ENCODE data around the gene DYNC1I1.

The DYNC1I1 gene

DNA sequence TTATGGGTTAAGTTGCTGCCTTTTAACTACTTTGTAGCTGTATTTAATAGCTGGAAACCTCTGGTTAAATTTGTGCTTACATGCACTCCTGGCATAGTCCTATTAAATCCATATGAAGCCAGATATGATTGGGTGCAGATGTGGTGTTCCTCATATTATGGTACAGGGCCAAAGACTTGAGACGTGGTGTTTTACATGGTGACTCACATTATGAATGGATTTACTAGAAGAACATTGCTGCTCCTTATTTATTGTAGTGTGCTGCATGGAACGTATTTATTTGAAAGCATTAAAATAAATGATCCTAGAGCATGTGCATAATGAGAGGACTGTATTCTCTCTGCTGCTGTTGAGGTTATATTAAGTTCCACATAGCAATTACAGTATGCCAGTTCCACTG is 325.5 kb downstream of the DYNC1I1 start:
- DNase-seq, result no peak

DNA sequence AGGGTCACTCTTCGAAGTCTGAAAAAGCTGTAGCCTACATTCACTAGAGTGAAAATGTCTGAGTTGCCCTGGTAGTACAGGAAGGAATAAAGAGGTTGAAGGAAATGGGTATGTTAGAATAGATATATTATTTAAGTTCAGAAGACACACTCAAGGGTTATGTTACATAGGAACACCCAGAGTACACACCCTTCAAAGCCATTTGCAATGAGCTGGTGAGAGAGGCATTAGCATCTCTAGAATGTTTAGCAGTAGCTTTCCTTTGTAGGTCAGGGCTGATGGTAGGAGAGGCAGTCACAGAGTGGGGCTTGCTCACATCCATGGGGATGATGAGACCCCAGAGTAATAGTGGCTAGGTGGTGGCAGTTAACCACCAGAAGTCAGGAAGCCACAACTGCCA is 328.4 kb downstream of the DYNC1I1 start:
- no peak for DNase-seq

GRCh38 chr7:96102096-96102811 is 329.9 kb downstream of the DYNC1I1 start:
- DNase-seq, result no peak

DNA sequence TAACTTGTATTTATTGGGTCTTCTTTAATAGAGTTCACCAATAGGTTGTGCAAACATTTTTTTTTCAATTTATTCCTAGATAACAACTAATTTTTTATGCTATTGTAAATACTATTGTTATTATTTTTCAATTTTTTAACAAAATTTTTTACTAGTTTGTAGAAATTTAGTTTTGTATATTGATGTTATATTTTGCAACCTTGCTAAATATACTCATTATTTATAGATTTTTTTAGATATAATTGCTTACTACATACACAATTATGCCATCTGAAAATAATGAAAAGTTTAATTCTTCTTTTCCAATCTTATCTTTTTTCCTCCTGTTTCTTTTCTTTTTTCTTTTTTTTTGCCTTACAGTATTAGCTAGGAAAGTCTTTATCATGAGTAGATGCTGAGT is 332.6 kb downstream of the DYNC1I1 start:
- DNase-seq, result no peak

GRCh38 chr7:96111405-96111804 is 339.1 kb downstream of the DYNC1I1 start:
- no peak for DNase-seq

DNA sequence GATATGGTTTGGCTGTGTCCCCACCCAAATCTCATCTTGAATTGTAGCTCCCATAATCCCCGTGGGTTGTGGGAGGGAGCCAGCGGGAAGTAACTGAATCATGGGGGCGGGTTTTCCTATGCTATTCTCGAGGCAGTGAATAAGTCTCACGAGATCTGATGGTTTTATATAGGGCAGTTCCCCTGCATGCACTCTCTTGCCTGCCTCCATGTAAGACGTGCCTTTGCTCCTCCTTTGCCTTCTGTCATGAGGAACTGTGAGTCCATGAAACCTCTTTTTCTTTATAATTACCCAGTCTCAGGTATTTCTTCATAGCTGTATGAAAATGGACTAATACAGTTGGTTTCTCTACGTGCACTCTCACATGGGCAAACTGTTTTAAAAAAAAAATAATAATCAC is 341.8 kb downstream of the DYNC1I1 start:
- DNase-seq, result no peak

DNA sequence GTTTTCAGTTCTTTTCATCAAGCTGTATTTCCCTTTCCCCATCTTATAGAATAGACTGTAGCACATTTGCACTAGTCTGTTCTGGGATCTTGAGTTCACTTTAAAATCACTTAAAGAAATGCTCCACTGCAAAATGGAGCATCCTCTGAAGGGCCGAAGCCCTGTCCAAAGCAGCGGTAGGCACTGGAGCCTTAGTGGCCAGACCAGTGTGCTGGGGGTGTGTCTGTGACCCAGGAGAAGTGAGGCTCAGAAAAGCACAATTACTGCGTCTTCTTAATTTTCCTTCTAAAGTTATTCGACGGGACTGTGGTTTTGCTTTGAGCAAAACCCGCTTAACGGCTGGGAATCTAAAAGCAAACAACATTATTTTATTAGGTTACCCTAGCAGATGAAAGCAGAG is 343.8 kb downstream of the DYNC1I1 start:
- DNase-seq, result no peak

GRCh38 chr7:96118449-96119001 is 346.2 kb downstream of the DYNC1I1 start:
- peak; percentile 58 to 64 for DNase-seq

DNA sequence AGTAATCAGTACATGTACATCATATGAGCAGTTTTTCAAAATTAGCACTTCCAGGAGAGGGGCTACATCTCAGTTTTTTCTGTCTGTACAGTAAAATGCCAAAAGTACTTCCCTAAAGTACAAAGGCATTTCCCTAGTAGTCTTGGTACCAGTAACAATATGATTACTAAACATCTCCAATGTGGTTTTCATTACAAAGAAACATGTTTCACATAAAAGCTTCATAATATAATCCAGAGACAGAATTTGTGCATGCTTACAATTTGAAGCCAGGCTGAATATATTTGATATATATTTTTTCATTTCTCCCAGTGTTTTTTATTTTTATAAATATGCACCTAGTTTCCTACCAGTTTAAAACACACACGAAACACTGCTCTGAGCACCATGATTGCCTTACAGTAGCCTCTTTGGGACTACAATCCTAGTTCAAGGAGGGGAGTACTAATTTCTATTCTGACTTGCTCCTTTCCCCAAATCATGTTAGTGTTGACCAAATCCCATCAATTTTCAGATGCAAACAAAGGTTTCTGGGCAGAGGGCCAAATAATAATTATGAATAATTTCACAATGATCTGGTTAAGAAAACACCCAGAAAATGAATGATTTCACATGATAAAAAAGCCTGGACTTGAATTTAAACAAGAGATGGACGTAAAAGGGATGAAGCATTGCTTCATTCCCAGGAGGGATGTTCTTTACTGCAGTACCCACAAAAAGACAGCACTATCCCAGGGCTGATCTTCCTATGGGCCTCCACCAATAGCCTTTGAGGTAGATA is 348.3 kb downstream of the DYNC1I1 start:
- DNase-seq, result no peak

DNA sequence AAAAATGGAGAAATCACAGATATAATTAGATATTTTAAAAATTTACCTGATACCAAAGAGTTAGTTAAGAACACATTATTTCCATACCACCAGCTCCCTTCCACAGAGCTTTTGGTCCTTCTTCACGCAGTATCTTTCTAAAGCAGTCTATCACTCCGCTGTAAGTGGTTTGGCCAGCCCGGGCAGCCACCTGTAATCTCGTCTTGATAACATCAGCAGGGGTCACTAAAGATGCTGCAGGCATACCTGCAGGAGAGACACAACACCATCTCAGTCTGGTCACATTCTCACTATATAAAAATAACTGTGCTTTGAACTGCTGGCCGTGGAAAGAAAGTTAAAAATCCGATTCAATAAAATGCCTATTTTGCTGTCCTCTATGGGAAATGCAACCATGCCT is 349.4 kb downstream of the DYNC1I1 start:
- DNase-seq, result no peak

- no peak for DNase-seq
Measured at GRCh38 chr7:96122746-96123145, 350.4 kb downstream of the DYNC1I1 start.

DNA sequence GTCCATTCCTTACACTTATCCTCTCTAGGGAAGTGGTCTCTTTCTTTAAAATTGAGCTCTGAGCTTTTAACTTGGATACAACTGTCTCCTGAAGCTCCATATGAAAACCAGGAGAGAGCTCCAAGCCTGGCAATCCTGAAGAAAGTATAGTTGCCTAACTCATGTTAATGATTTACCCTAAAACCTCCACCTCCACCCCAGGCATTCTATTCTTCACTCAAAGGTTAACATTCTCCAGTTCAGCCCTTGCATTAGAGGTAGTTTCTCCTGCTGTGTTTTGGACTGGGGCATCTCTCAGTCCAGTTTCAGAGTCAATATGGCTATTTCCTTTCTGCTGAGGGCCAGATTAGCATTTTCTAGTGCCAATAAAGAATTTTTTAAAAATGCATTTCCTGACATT is 354.0 kb downstream of the DYNC1I1 start:
- no peak for DNase-seq

GRCh38 chr7:96127746-96128145 is 355.4 kb downstream of the DYNC1I1 start:
- no peak for DNase-seq

- DNase-seq, result no peak
Measured at GRCh38 chr7:96131525-96131924, 359.2 kb downstream of the DYNC1I1 start.

DNA sequence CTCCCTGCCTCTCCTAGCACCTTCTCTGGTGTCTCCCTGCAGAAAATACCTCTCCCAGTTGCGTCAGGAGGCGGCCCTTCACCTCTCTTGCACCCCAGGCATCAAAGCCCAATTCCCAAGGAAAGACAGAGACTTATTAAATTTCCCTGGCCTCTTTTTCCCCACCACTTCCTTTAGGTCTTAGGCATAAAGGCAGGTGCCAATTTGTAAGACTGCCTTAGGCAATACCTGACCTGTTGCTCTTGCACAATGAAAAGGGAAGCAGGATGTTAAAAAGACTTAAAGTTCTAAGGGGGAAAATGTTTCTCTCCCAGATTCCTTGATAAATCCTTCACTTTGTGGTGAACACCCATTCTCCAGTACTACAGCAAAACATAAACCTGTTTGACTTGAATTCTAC is 362.9 kb downstream of the DYNC1I1 start:
- no peak for DNase-seq

GRCh38 chr7:96136600-96137239 is 364.4 kb downstream of the DYNC1I1 start:
- no peak for DNase-seq

GRCh38 chr7:96143495-96144259 is 371.3 kb downstream of the DYNC1I1 start:
- no peak for DNase-seq

DNA sequence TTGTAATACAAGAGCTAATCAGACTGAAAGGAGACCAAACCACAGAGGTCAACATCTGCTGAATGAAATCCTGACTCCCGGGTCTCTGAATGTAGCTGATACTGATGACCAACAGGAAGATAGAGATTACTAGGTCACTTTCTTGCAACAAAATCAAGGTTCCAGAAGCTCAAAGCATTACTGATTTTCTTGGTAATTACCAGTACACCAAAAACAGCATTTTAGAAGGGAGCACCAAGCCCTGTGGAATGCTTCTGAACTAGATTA is 371.8 kb downstream of the DYNC1I1 start:
- no peak for DNase-seq

Measured in Kasumi-1 (cell line).